ENCODE data around the gene TSC2. TPM values are rescaled to one million over a fixed set of nuclear protein-coding genes. Genes with fewer than 3 reads are reported as not detected.

Gene TSC2
- total and polyA plus RNA-seq, 2 of the 13 experiments (the other 11 are each of a cell fraction or from before 2014, with no cell fraction given): 19.6 to 40.4 TPM

DNA sequence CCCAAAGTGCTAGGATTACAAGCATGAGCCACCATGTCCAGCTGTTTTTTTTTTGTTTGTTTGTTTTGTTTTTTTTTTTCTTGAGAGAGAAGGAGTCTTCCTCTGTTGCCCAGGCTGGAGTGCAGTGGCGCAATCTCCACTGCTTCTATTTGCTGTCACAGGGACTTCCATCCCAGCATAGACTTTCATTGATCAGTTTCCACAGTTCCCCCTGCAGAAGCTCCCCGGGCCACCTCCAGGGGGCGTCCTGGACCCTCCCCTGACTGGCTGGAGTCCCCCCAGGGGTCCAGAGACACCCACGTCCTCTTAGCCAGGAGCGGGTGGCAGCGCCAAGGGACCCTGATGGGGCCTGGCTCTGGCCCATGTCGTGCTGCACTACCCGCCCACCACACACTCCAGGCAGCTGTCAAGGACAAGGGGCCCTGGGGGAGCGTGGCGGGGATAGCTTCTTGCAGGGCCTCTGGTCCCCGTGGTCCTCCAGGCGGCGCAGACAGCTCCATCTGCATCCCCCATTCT is 31.3 kb upstream of the TSC2 start (continued):
- TF ChIP-seq MTA1 (CRISPR knock-in tag; IDR thresholded peaks at IDR 0.05; ENCODE audit: borderline replicate concordance) (peak; percentile 50; the same call in 1 of the 2 replicates), ATF7-NPFF (CRISPR knock-in tag; IDR thresholded peaks at IDR 0.05; ENCODE audit: low read depth) (no peak), STAT5B (CRISPR knock-in tag; IDR thresholded peaks at IDR 0.05) (0 out of 2 replicates have a peak, but pooled peaks have one; percentile 26), ZNF670 (CRISPR knock-in tag; IDR thresholded peaks at IDR 0.05; ENCODE audit: borderline replicate concordance) (0 out of 2 replicates have a peak, but pooled peaks have one; percentile 10), ZFX (CRISPR knock-in tag; IDR thresholded peaks at IDR 0.05; ENCODE audit: low read depth) (peak; percentile 34; the same call in 1 of the 2 replicates), FOXA3 (CRISPR knock-in tag; IDR thresholded peaks at IDR 0.05) (peak; percentile 37), ZNF124 (CRISPR knock-in tag; IDR thresholded peaks at IDR 0.05) (0 out of 2 replicates have a peak, but pooled peaks have one; percentile 27), NONO (IDR thresholded peaks at IDR 0.05) (no peak), NONO (CRISPR knock-in tag; conservative IDR thresholded peaks at IDR 0.05) (0 out of 2 replicates have a peak, but pooled peaks have one; percentile 33), HOXA3 (CRISPR knock-in tag; IDR thresholded peaks at IDR 0.05) (0 out of 2 replicates have a peak, but pooled peaks have one; percentile 5), ZBTB7B (CRISPR knock-in tag; IDR thresholded peaks at IDR 0.05) (peak; percentile 71; the same call in 1 of the 2 replicates), ZNF30 (CRISPR knock-in tag; IDR thresholded peaks at IDR 0.05) (no peak), STAG1 (CRISPR knock-in tag; IDR thresholded peaks at IDR 0.05) (peak; percentile 48), NCOA5 (CRISPR knock-in tag; IDR thresholded peaks at IDR 0.05) (0 out of 2 replicates have a peak, but pooled peaks have one; percentile 28), GATAD2A (CRISPR knock-in tag; IDR thresholded peaks at IDR 0.05) (peak; percentile 78)
- TF ChIP-seq, protein P1, sequence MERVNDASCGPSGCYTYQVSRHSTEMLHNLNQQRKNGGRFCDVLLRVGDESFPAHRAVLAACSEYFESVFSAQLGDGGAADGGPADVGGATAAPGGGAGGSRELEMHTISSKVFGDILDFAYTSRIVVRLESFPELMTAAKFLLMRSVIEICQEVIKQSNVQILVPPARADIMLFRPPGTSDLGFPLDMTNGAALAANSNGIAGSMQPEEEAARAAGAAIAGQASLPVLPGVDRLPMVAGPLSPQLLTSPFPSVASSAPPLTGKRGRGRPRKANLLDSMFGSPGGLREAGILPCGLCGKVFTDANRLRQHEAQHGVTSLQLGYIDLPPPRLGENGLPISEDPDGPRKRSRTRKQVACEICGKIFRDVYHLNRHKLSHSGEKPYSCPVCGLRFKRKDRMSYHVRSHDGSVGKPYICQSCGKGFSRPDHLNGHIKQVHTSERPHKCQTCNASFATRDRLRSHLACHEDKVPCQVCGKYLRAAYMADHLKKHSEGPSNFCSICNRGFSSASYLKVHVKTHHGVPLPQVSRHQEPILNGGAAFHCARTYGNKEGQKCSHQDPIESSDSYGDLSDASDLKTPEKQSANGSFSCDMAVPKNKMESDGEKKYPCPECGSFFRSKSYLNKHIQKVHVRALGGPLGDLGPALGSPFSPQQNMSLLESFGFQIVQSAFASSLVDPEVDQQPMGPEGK (CRISPR knock-in tag; IDR thresholded peaks at IDR 0.05): peak; percentile 64; the same call in 1 of the 2 replicates
- TF ChIP-seq, protein P2, sequence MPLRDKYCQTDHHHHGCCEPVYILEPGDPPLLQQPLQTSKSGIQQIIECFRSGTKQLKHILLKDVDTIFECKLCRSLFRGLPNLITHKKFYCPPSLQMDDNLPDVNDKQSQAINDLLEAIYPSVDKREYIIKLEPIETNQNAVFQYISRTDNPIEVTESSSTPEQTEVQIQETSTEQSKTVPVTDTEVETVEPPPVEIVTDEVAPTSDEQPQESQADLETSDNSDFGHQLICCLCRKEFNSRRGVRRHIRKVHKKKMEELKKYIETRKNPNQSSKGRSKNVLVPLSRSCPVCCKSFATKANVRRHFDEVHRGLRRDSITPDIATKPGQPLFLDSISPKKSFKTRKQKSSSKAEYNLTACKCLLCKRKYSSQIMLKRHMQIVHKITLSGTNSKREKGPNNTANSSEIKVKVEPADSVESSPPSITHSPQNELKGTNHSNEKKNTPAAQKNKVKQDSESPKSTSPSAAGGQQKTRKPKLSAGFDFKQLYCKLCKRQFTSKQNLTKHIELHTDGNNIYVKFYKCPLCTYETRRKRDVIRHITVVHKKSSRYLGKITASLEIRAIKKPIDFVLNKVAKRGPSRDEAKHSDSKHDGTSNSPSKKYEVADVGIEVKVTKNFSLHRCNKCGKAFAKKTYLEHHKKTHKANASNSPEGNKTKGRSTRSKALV (CRISPR knock-in tag; IDR thresholded peaks at IDR 0.05): peak; percentile 88
- TF ChIP-seq, protein P3, sequence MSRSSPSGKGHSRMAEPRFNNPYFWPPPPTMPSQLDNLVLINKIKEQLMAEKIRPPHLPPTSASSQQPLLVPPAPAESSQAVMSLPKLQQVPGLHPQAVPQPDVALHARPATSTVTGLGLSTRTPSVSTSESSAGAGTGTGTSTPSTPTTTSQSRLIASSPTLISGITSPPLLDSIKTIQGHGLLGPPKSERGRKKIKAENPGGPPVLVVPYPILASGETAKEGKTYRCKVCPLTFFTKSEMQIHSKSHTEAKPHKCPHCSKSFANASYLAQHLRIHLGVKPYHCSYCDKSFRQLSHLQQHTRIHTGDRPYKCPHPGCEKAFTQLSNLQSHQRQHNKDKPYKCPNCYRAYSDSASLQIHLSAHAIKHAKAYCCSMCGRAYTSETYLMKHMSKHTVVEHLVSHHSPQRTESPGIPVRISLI (CRISPR knock-in tag; IDR thresholded peaks at IDR 0.05; ENCODE audit: borderline replicate concordance): peak; percentile 90
- TF ChIP-seq, protein P4, sequence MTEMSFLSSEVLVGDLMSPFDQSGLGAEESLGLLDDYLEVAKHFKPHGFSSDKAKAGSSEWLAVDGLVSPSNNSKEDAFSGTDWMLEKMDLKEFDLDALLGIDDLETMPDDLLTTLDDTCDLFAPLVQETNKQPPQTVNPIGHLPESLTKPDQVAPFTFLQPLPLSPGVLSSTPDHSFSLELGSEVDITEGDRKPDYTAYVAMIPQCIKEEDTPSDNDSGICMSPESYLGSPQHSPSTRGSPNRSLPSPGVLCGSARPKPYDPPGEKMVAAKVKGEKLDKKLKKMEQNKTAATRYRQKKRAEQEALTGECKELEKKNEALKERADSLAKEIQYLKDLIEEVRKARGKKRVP (CRISPR knock-in tag; IDR thresholded peaks at IDR 0.05): no peak
- TF ChIP-seq, protein P5, sequence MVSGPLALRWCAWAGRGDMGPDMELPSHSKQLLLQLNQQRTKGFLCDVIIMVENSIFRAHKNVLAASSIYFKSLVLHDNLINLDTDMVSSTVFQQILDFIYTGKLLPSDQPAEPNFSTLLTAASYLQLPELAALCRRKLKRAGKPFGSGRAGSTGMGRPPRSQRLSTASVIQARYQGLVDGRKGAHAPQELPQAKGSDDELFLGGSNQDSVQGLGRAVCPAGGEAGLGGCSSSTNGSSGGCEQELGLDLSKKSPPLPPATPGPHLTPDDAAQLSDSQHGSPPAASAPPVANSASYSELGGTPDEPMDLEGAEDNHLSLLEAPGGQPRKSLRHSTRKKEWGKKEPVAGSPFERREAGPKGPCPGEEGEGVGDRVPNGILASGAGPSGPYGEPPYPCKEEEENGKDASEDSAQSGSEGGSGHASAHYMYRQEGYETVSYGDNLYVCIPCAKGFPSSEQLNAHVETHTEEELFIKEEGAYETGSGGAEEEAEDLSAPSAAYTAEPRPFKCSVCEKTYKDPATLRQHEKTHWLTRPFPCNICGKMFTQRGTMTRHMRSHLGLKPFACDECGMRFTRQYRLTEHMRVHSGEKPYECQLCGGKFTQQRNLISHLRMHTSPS (CRISPR knock-in tag; IDR thresholded peaks at IDR 0.05; ENCODE audit: low read depth): peak; percentile 52; the same call in 1 of the 2 replicates
- TF ChIP-seq, protein P6, sequence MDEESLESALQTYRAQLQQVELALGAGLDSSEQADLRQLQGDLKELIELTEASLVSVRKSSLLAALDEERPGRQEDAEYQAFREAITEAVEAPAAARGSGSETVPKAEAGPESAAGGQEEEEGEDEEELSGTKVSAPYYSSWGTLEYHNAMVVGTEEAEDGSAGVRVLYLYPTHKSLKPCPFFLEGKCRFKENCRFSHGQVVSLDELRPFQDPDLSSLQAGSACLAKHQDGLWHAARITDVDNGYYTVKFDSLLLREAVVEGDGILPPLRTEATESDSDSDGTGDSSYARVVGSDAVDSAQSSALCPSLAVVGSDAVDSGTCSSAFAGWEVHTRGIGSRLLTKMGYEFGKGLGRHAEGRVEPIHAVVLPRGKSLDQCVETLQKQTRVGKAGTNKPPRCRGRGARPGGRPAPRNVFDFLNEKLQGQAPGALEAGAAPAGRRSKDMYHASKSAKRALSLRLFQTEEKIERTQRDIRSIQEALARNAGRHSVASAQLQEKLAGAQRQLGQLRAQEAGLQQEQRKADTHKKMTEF (CRISPR knock-in tag; IDR thresholded peaks at IDR 0.05): peak; percentile 55; the same call in 1 of the 2 replicates
